ENCODE measurements around the gene NUP43.
"Not testable (repeated sequence)": the region's sequence is repeated elsewhere in the genome, so short reads cannot be mapped to it uniquely, and the experiment has no call there.

NUP43 gene

GRCh38 chr6:149761438-149761837, 15.1 kb upstream of the NUP43 start:
- no peak for TF ChIP-seq TAF1 (IDR thresholded peaks at IDR 0.05; ENCODE audit: borderline replicate concordance, low read depth, low read length)
- no peak for TF ChIP-seq POLR2A (IDR thresholded peaks at IDR 0.05; ENCODE audit: low read depth, low read length)
- FAIRE-seq (peak; percentile 70), DNase-seq (ENCODE audit: insufficient read length) (no peak)

GRCh38 chr6:149756261-149756636, 9.9 kb upstream of the NUP43 start:
- no peak for FAIRE-seq
- no peak for DNase-seq (ENCODE audit: insufficient read length)
- TF ChIP-seq TAF1 (IDR thresholded peaks at IDR 0.05; ENCODE audit: borderline replicate concordance, low read depth, low read length) = no peak
- TF ChIP-seq POLR2AphosphoS5 (IDR thresholded peaks at IDR 0.05; ENCODE audit: low read depth, low read length) = no peak

- no peak for DNase-seq (ENCODE audit: insufficient read length)
- FAIRE-seq = peak; percentile 79
- TF ChIP-seq POLR2AphosphoS5 (IDR thresholded peaks at IDR 0.05; ENCODE audit: low read depth, low read length) (no peak), TAF1 (IDR thresholded peaks at IDR 0.05; ENCODE audit: borderline replicate concordance, low read depth, low read length) (no peak), POLR2A (IDR thresholded peaks at IDR 0.05; ENCODE audit: low read depth, low read length) (no peak)
Observed at GRCh38 chr6:149755300-149756260, 9.3 kb upstream of the NUP43 start.

- TF ChIP-seq POLR2AphosphoS5 (IDR thresholded peaks at IDR 0.05; ENCODE audit: low read depth, low read length) (no peak), POLR2A (IDR thresholded peaks at IDR 0.05; ENCODE audit: low read depth, low read length) (no peak)
- no peak for FAIRE-seq
Observed at GRCh38 chr6:149754548-149754947, 8.2 kb upstream of the NUP43 start.

GRCh38 chr6:149753374-149753637, 7.0 kb upstream of the NUP43 start:
- FAIRE-seq; DNase-seq (ENCODE audit: insufficient read length): not testable (repeated sequence)

More at GRCh38 chr6:149754548-149754947, 8.2 kb upstream of the NUP43 start:
- DNase-seq (ENCODE audit: insufficient read length) = no peak

- FAIRE-seq = no peak
- TF ChIP-seq POLR2AphosphoS5 (IDR thresholded peaks at IDR 0.05; ENCODE audit: low read depth, low read length) (no peak), TAF1 (IDR thresholded peaks at IDR 0.05; ENCODE audit: borderline replicate concordance, low read depth, low read length) (no peak), POLR2A (IDR thresholded peaks at IDR 0.05; ENCODE audit: low read depth, low read length) (no peak)
- no peak for DNase-seq (ENCODE audit: insufficient read length)
Observed at GRCh38 chr6:149752600-149753373, 6.5 kb upstream of the NUP43 start.

GRCh38 chr6:149751920-149752319, 5.6 kb upstream of the NUP43 start:
- DNase-seq (ENCODE audit: insufficient read length); FAIRE-seq: not testable (repeated sequence)

- FAIRE-seq (no peak), DNase-seq (ENCODE audit: insufficient read length) (no peak)
- TF ChIP-seq TAF1 (IDR thresholded peaks at IDR 0.05; ENCODE audit: borderline replicate concordance, low read depth, low read length) = no peak
- TF ChIP-seq POLR2AphosphoS5 (IDR thresholded peaks at IDR 0.05; ENCODE audit: low read depth, low read length) = no peak
- no peak for TF ChIP-seq POLR2A (IDR thresholded peaks at IDR 0.05; ENCODE audit: low read depth, low read length)
Observed at GRCh38 chr6:149751239-149751638, 4.9 kb upstream of the NUP43 start.

GRCh38 chr6:149750136-149750609, 3.8 kb upstream of the NUP43 start:
- FAIRE-seq (peak; percentile 57), DNase-seq (ENCODE audit: insufficient read length) (peak; percentile 34)
- no peak for TF ChIP-seq POLR2AphosphoS5 (IDR thresholded peaks at IDR 0.05; ENCODE audit: low read depth, low read length)

GRCh38 chr6:149749594-149750135, 3.3 kb upstream of the NUP43 start, which contains the start of gene PCMT1:
Gene PCMT1, plus strand, starts transcription at chr6:149749741. Its CDS starts 161 bp downstream, at chr6:149749902.
- DNase-seq (ENCODE audit: insufficient read length) (peak; percentile 81), FAIRE-seq (peak; percentile 99)
- peak; percentile 63; the same call in 1 of the 2 replicates for TF ChIP-seq POLR2AphosphoS5 (IDR thresholded peaks at IDR 0.05; ENCODE audit: low read depth, low read length)
- TF ChIP-seq TAF1 (IDR thresholded peaks at IDR 0.05; ENCODE audit: borderline replicate concordance, low read depth, low read length) = no peak
- peak; percentile 79 for TF ChIP-seq POLR2A (IDR thresholded peaks at IDR 0.05; ENCODE audit: low read depth, low read length)

- TF ChIP-seq POLR2AphosphoS5 (IDR thresholded peaks at IDR 0.05; ENCODE audit: low read depth, low read length) (peak; percentile 37), POLR2A (IDR thresholded peaks at IDR 0.05; ENCODE audit: low read depth, low read length) (peak; percentile 74; the same call in 1 of the 2 replicates)
- not testable (repeated sequence) for FAIRE-seq; DNase-seq (ENCODE audit: insufficient read length)
Observed at GRCh38 chr6:149749082-149749593, 2.8 kb upstream of the NUP43 start.

GRCh38 chr6:149745252-149745651, 1.1 kb downstream of the NUP43 start:
- FAIRE-seq; DNase-seq (ENCODE audit: insufficient read length): not testable (repeated sequence)

Data from GM12892 (cell line).